Vagina (tissue), 2 donors: Measurements from ENCODE around the gene MVD.

ENCODE experiments used
- POLR2A ChIP-seq, 2 donors: fragments of 450-650 bp; IDR thresholded peaks; one replicate each; pipeline ENCODE4 v1.6.1; 2017; ENCODE audit warnings: antibody characterized with exemption in 2 of 2, mild to moderate bottlenecking in 2 of 2, moderate library complexity in 2 of 2
- POLR2AphosphoS5 ChIP-seq, 2 donors: sonication (generic); formaldehyde crosslinking; IDR thresholded peaks; one replicate each; pipeline ENCODE4 v1.9.0; 2017; ENCODE audit warnings: antibody characterized with exemption in 2 of 2, mild to moderate bottlenecking in 2 of 2, low read depth in 1 of 2; ENCODE audit not compliant: insufficient read depth in 1 of 2
- TF ChIP-seq, protein P1 (sequence below), 3 experiments: fragments of 450-650 bp in 2 of 3; fragments of 200-600 bp in 1 of 3; sonication (generic) in 1 of 3; IDR thresholded peaks; one replicate each; pipeline ENCODE4 v1.5.1; 2017 to 2019; ENCODE audit warnings: antibody characterized with exemption in 3 of 3, mild to moderate bottlenecking in 2 of 3, moderate library complexity in 2 of 3

DNA sequence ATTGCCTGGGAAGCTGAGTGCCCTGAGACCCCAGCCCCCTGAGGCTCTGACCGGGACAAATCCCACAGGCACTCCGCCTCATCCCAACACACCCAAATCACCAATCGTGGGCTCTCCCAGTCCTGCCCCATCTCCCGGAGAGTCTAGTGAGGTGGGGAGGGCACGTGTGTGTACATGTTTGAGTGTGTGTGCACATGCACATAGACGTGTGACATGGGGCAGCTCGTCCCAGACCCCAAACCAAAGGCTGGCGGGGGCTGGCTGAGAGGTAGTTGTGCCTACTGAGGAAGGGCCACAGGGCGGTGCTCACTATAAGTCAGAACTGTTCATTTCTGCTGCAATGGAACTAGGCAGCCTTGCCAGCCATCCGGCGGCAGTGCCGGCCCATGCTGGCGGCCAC, 14.8 kb upstream of the MVD start:
- TF ChIP-seq POLR2A (IDR thresholded peaks at IDR 0.05) (no peak), POLR2AphosphoS5 (IDR thresholded peaks at IDR 0.05; ENCODE audit: insufficient read depth in 1 of 2, low read depth in 1 of 2) (no peak)
- TF ChIP-seq, protein P1, sequence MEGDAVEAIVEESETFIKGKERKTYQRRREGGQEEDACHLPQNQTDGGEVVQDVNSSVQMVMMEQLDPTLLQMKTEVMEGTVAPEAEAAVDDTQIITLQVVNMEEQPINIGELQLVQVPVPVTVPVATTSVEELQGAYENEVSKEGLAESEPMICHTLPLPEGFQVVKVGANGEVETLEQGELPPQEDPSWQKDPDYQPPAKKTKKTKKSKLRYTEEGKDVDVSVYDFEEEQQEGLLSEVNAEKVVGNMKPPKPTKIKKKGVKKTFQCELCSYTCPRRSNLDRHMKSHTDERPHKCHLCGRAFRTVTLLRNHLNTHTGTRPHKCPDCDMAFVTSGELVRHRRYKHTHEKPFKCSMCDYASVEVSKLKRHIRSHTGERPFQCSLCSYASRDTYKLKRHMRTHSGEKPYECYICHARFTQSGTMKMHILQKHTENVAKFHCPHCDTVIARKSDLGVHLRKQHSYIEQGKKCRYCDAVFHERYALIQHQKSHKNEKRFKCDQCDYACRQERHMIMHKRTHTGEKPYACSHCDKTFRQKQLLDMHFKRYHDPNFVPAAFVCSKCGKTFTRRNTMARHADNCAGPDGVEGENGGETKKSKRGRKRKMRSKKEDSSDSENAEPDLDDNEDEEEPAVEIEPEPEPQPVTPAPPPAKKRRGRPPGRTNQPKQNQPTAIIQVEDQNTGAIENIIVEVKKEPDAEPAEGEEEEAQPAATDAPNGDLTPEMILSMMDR (IDR thresholded peaks at IDR 0.05), result no peak
